Kidney tubule cell (primary cell): Measurements from ENCODE around the gene TPX2.

ENCODE experiments used
- DNase-seq: peaks from one replicate; pipeline ENCODE4 v3.0.0-alpha.2; 2018; ENCODE audit warnings: low spot score

TPX2 gene

GRCh38 chr20:31738729-31739549, at the start of gene TPX2:
TPX2 (plus strand) TSS chr20:31739290; CDS start chr20:31757477, 18,187 bp downstream.
- DNase-seq: peak; percentile 97

GRCh38 chr20:31690124-31690666, 48.9 kb upstream of the TPX2 start:
- no peak for DNase-seq

- DNase-seq: no peak
These were observed 47.3 kb upstream of the TPX2 start for GRCh38 chr20:31691646-31692275.

GRCh38 chr20:31693402-31693801, 45.7 kb upstream of the TPX2 start:
- no peak for DNase-seq

GRCh38 chr20:31693987-31694661, 45.0 kb upstream of the TPX2 start:
- no peak for DNase-seq

- no peak for DNase-seq
These were observed 44.1 kb upstream of the TPX2 start for GRCh38 chr20:31694842-31695593.

GRCh38 chr20:31695849-31696804, 43.0 kb upstream of the TPX2 start:
- DNase-seq: peak; percentile 99

GRCh38 chr20:31698243-31698802, 40.8 kb upstream of the TPX2 start:
- DNase-seq: no peak

- DNase-seq: peak; percentile 97
These were observed 40.0 kb upstream of the TPX2 start for GRCh38 chr20:31698803-31699718.

GRCh38 chr20:31699801-31700728, 39.0 kb upstream of the TPX2 start:
- DNase-seq: no peak

- no peak for DNase-seq
These were observed 38.3 kb upstream of the TPX2 start for GRCh38 chr20:31700747-31701146.

- no peak for DNase-seq
These were observed 37.5 kb upstream of the TPX2 start for GRCh38 chr20:31701591-31701990.

GRCh38 chr20:31704225-31705119, 34.6 kb upstream of the TPX2 start:
- peak; percentile 98 for DNase-seq

- no peak for DNase-seq
These were observed 33.9 kb upstream of the TPX2 start for GRCh38 chr20:31705191-31705590.

- peak; percentile 77 for DNase-seq
These were observed 33.2 kb upstream of the TPX2 start for GRCh38 chr20:31705598-31706597.
